Adrenal gland (tissue), 5 donors: Measurements from ENCODE around the gene GPC3.

Experiments used
- POLR2A ChIP-seq, 2 donors: fragments of 450-650 bp; IDR thresholded peaks; one replicate each; pipeline ENCODE4 v1.6.1; 2017; ENCODE audit warnings: antibody characterized with exemption in 2 of 2, mild to moderate bottlenecking in 2 of 2, moderate library complexity in 1 of 2
- TF ChIP-seq, protein P1 (sequence below), 6 experiments: fragments of 450-650 bp in 4 of 6; fragments of 200-600 bp in 2 of 6; sonication (generic) in 1 of 6; IDR thresholded peaks; 1 replicate in 5 of 6; 2 replicates in 1 of 6; pipeline versions ENCODE4 v1.5.1 to v1.8.0; 2016 to 2021; ENCODE audit warnings: antibody characterized with exemption in 6 of 6, mild to moderate bottlenecking in 2 of 6, moderate library complexity in 1 of 6
- donor health status: DM: no; HTN: no; CAD: no.

DNA sequence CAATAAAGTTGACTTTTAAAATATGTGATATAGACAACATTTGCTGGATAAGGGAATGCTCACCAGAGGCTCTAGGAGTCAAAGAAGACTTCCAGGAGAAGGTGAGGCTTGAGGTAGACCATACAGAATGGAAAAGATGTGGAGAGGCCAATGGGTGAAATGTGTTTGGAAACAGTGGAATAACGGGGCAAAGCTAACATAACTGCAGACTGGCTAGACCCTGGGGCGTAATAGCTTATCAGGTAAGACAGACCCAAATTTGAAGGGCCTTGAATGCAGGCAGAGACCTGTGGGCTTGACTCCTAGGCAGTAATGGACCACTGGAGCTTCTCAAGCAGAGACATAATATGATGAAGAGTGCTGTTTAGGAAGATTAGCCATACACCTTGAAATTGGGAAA, 25.4 kb downstream of the GPC3 start:
- TF ChIP-seq POLR2A (IDR thresholded peaks at IDR 0.05): no peak
- TF ChIP-seq, protein P1, sequence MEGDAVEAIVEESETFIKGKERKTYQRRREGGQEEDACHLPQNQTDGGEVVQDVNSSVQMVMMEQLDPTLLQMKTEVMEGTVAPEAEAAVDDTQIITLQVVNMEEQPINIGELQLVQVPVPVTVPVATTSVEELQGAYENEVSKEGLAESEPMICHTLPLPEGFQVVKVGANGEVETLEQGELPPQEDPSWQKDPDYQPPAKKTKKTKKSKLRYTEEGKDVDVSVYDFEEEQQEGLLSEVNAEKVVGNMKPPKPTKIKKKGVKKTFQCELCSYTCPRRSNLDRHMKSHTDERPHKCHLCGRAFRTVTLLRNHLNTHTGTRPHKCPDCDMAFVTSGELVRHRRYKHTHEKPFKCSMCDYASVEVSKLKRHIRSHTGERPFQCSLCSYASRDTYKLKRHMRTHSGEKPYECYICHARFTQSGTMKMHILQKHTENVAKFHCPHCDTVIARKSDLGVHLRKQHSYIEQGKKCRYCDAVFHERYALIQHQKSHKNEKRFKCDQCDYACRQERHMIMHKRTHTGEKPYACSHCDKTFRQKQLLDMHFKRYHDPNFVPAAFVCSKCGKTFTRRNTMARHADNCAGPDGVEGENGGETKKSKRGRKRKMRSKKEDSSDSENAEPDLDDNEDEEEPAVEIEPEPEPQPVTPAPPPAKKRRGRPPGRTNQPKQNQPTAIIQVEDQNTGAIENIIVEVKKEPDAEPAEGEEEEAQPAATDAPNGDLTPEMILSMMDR (IDR thresholded peaks at IDR 0.05): no peak
